GM21423 (cell line): ENCODE results near the gene CPN1.
"Not testable (repeated sequence)": the region's sequence is repeated elsewhere in the genome, so short reads cannot be mapped to it uniquely, and the experiment has no call there.

Experiments used
- ATAC-seq: cut with Tn5 transposase; IDR thresholded peaks from one replicate; pipeline ENCODE4 v1.9.1; 2021; ENCODE audit warnings: mild to moderate bottlenecking, moderate library complexity; ENCODE audit not compliant: unreplicated experiment

The CPN1 gene

GRCh38 chr10:100082276-100082675, 607 bp upstream of the CPN1 start:
- not testable (repeated sequence) for ATAC-seq

- no peak for ATAC-seq
These were observed 4.9 kb downstream of the CPN1 start for GRCh38 chr10:100076750-100077149.

GRCh38 chr10:100075426-100076220, 6.0 kb downstream of the CPN1 start:
- ATAC-seq, result no peak

- ATAC-seq, result no peak
These were observed 9.2 kb downstream of the CPN1 start for GRCh38 chr10:100072514-100072913.

- no peak for ATAC-seq
These were observed 10.1 kb downstream of the CPN1 start for GRCh38 chr10:100071529-100071928.

- no peak for ATAC-seq
These were observed 14.2 kb downstream of the CPN1 start for GRCh38 chr10:100067466-100067865.

GRCh38 chr10:100065084-100065660, 16.5 kb downstream of the CPN1 start:
- no peak for ATAC-seq

GRCh38 chr10:100061401-100061800, 20.3 kb downstream of the CPN1 start:
- no peak for ATAC-seq

- no peak for ATAC-seq
These were observed 23.7 kb downstream of the CPN1 start for GRCh38 chr10:100057948-100058347.

- no peak for ATAC-seq
These were observed 27.8 kb downstream of the CPN1 start for GRCh38 chr10:100053686-100054460.

- ATAC-seq, result no peak
These were observed 35.6 kb downstream of the CPN1 start for GRCh38 chr10:100046021-100046486.

GRCh38 chr10:100045592-100045991, 36.1 kb downstream of the CPN1 start:
- ATAC-seq, result no peak

GRCh38 chr10:100043796-100044195, 37.9 kb downstream of the CPN1 start:
- ATAC-seq, result no peak

- no peak for ATAC-seq
These were observed 38.3 kb downstream of the CPN1 start for GRCh38 chr10:100043344-100043743.

- no peak for ATAC-seq
These were observed 40.2 kb downstream of the CPN1 start for GRCh38 chr10:100041306-100042002.

GRCh38 chr10:100038561-100039071, 43.1 kb downstream of the CPN1 start:
- ATAC-seq, result no peak

- no peak for ATAC-seq
These were observed 43.8 kb downstream of the CPN1 start for GRCh38 chr10:100037758-100038315.

- no peak for ATAC-seq
These were observed 44.8 kb downstream of the CPN1 start for GRCh38 chr10:100036850-100037249.

- no peak for ATAC-seq
These were observed 47.8 kb downstream of the CPN1 start for GRCh38 chr10:100033766-100034418.

- ATAC-seq, result no peak
These were observed 54.3 kb downstream of the CPN1 start for GRCh38 chr10:100027416-100027815.
